GM12891 (cell line): ENCODE data around the gene LHFPL6.

ENCODE experiments used
- PAX5 ChIP-seq: IDR thresholded peaks from 2 replicates; pipeline ENCODE4 v1.6.1; 2011; ENCODE audit warnings: low read length, moderate library complexity, mild to moderate bottlenecking; ENCODE audit not compliant: insufficient read depth, severe bottlenecking
- POLR2A ChIP-seq: IDR thresholded peaks from 2 replicates; pipeline ENCODE4 v1.6.1; 2011; ENCODE audit warnings: low read depth, low read length, control low read depth
- POLR2AphosphoS5 ChIP-seq: IDR thresholded peaks from 2 replicates; pipeline ENCODE4 v1.6.1; 2011; ENCODE audit warnings: low read depth, low read length, control low read depth
- POU2F2 ChIP-seq: IDR thresholded peaks from 2 replicates; pipeline ENCODE4 v1.6.1; 2011; ENCODE audit warnings: low read depth, mild to moderate bottlenecking, control low read depth, low read length, moderate library complexity
- SPI1 ChIP-seq: IDR thresholded peaks from 2 replicates; pipeline ENCODE4 v1.6.1; 2011; ENCODE audit warnings: low read depth, low read length, control low read depth
- TAF1 ChIP-seq: IDR thresholded peaks from 2 replicates; pipeline ENCODE4 v1.6.1; 2011; ENCODE audit warnings: low read depth, low read length, control low read depth

DNA sequence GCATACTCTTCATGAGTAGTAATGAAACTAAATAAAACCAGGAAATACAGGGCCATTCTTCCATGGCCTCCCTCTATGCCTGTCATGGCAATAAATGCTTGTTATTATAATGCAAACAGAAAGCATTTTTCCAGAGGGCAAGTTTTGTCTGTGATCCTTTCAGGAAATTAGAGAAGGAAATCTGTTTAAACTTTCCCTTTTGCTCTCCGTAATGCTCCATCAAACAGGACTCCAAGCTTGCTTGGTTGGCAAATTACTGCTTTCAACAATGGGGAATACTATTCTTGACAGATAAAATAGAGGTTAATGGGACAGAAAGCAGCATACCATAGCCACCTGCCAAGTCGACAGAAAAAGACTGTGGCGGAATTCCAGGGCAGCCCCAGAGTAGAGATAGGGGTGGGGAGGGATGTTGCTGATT lies 252.5 kb downstream of the LHFPL6 start:
- TF ChIP-seq POLR2A (no peak), TAF1 (no peak), POLR2AphosphoS5 (no peak), POU2F2 (no peak), SPI1 (no peak), PAX5 (no peak)
